DMS79 (cell line): ENCODE results near the gene KPNA3.
A peak's percentile ranks its signal among the peaks of the same experiment; 100 is the strongest.
"Not testable (repeated sequence)": the region's sequence is repeated elsewhere in the genome, so short reads cannot be mapped to it uniquely, and the experiment has no call there.

Experiments used
- DNase-seq: peaks from one replicate; lab custom pipeline; 2025; lab: John Stamatoyannopoulos, UW

Gene KPNA3

GRCh38 chr13:49806126-49806536 lies 13.6 kb upstream of the KPNA3 start:
- no peak for DNase-seq

- DNase-seq = not testable (repeated sequence)
Measured at GRCh38 chr13:49803047-49803446, 10.6 kb upstream of the KPNA3 start.

GRCh38 chr13:49802426-49802825 lies 9.9 kb upstream of the KPNA3 start:
- DNase-seq = no peak

GRCh38 chr13:49791711-49792549 lies 552 bp downstream of the KPNA3 start:
- DNase-seq = peak; percentile 6

- no peak for DNase-seq
Measured at GRCh38 chr13:49791315-49791710, 1.2 kb downstream of the KPNA3 start.

GRCh38 chr13:49789968-49790367 lies 2.5 kb downstream of the KPNA3 start:
- no peak for DNase-seq

- DNase-seq = no peak
Measured at GRCh38 chr13:49786401-49787008, 6.0 kb downstream of the KPNA3 start.

GRCh38 chr13:49784886-49785570 lies 7.5 kb downstream of the KPNA3 start:
- DNase-seq = no peak

GRCh38 chr13:49783865-49784264 lies 8.6 kb downstream of the KPNA3 start:
- DNase-seq = no peak

GRCh38 chr13:49782784-49783183 lies 9.7 kb downstream of the KPNA3 start:
- DNase-seq = no peak

GRCh38 chr13:49781806-49782205 lies 10.7 kb downstream of the KPNA3 start:
- no peak for DNase-seq

GRCh38 chr13:49779721-49780120 lies 12.8 kb downstream of the KPNA3 start:
- DNase-seq = no peak

- no peak for DNase-seq
Measured at GRCh38 chr13:49777746-49778614, 14.5 kb downstream of the KPNA3 start.

- DNase-seq = no peak
Measured at GRCh38 chr13:49776871-49777270, 15.6 kb downstream of the KPNA3 start.

GRCh38 chr13:49774376-49775005 lies 18.0 kb downstream of the KPNA3 start:
- no peak for DNase-seq

- no peak for DNase-seq
Measured at GRCh38 chr13:49772828-49773227, 19.7 kb downstream of the KPNA3 start.

GRCh38 chr13:49761811-49762210 lies 30.7 kb downstream of the KPNA3 start:
- DNase-seq = not testable (repeated sequence)

GRCh38 chr13:49760558-49760957 lies 31.9 kb downstream of the KPNA3 start:
- DNase-seq = no peak

- DNase-seq = no peak
Measured at GRCh38 chr13:49759503-49759902, 33.0 kb downstream of the KPNA3 start.

GRCh38 chr13:49756263-49756662 lies 36.2 kb downstream of the KPNA3 start:
- DNase-seq = no peak

GRCh38 chr13:49754146-49754545 lies 38.3 kb downstream of the KPNA3 start:
- no peak for DNase-seq

- DNase-seq = no peak
Measured at GRCh38 chr13:49749848-49750247, 42.6 kb downstream of the KPNA3 start.
